Measurements from ENCODE around the gene SESN1. TPM values are rescaled to one million over a fixed set of nuclear protein-coding genes. Genes with fewer than 3 reads are reported as not detected.
A peak's percentile ranks its signal among the peaks of the same experiment; 100 is the strongest.

SESN1 gene
- polyA plus RNA-seq, 3 donors: 1.8 to 21.0 (median 3.1) TPM

DNA sequence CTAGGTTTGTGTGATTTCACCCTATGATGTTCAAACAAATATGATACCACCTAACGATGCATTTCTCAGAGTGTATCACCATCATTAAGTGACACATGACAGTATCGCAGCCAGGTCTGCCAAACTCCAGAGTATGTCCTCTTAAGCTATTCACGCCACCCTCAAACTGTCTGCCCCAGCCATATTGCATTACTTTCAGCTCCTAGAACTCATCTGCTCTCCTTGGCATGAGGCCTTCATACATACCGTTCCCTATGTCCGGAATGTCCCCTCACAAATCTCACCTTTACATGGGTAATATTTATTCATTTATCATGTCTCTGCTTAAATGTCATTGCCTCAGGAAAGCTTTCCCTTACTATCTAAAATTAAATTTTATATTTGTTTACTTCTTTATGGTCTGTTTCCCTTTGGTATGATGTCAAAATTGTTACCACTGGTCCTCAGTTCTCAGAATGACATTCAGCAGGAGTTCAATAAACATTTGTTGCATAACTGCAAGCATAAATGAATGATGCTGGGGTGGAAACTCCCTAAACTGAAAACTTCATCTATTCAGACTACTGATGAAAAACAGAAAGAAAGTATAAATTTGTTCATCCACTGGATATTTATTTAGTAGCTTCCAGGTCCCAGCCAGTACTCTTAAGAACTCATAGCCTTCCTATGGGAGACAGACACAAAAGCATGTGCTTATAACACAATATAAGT lies 3.2 kb downstream of the SESN1 start:
- Histone ChIP-seq H3K27ac (ENCODE audit: low read depth in 1 of 2, low read length in 2 of 2) (no peak overlapping the region), H3K27me3 (ENCODE audit: control insufficient read depth in 2 of 2, insufficient read depth in 2 of 2, low read length in 2 of 2) (no peaks in the 10 kb centered on the region), H4K20me1 (ENCODE audit: insufficient read depth, low read length) (peaks cover 41% of the 10 kb centered on the region), H3K4me3 (replicated peaks in 1 of 3; ENCODE audit: low read depth in 2 of 3, low read length in 3 of 3) (peak overlapping the region in 1 of 3 experiments; percentile 86), H3K79me2 (ENCODE audit: insufficient read depth, low read length) (peaks cover 58% of the 10 kb centered on the region), H3K9ac (ENCODE audit: insufficient read depth, low read length, poor library complexity, severe bottlenecking) (no peak overlapping the region), H2AFZ (ENCODE audit: insufficient read depth, low read depth, low read length, poor library complexity, severe bottlenecking) (no peak overlapping the region), H3K4me2 (replicated peaks; ENCODE audit: extremely low read depth, low read length, poor library complexity, severe bottlenecking) (peak overlapping the region; percentile 93), H3K36me3 (replicated peaks in 1 of 2; ENCODE audit: control insufficient read depth in 1 of 2, insufficient read depth in 2 of 2, low read length in 2 of 2) (peaks cover 0 to 10% of the 10 kb centered on the region in 2 donors), H3K9me3 (replicated peaks in 1 of 2; ENCODE audit: control insufficient read depth in 1 of 2, insufficient read depth in 1 of 2, low read length in 2 of 2) (no peaks in the 10 kb centered on the region), H3K4me1 (ENCODE audit: control insufficient read depth in 1 of 2, insufficient read depth in 2 of 2, low read length in 2 of 2) (peaks cover 31 to 54% of the 10 kb centered on the region in 2 donors)
- WGBS (ENCODE audit: insufficient coverage): 100% methylated on average over 3 of the region's 5 CpGs
- peak in 2 of 3 donors; percentile 11 to 41 for DNase-seq
- no peaks in the 10 kb centered on the region for H3K9me3 Mint-ChIP-seq
- TF ChIP-seq, protein P1, sequence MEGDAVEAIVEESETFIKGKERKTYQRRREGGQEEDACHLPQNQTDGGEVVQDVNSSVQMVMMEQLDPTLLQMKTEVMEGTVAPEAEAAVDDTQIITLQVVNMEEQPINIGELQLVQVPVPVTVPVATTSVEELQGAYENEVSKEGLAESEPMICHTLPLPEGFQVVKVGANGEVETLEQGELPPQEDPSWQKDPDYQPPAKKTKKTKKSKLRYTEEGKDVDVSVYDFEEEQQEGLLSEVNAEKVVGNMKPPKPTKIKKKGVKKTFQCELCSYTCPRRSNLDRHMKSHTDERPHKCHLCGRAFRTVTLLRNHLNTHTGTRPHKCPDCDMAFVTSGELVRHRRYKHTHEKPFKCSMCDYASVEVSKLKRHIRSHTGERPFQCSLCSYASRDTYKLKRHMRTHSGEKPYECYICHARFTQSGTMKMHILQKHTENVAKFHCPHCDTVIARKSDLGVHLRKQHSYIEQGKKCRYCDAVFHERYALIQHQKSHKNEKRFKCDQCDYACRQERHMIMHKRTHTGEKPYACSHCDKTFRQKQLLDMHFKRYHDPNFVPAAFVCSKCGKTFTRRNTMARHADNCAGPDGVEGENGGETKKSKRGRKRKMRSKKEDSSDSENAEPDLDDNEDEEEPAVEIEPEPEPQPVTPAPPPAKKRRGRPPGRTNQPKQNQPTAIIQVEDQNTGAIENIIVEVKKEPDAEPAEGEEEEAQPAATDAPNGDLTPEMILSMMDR (IDR thresholded peaks at IDR 0.05): no peak
- H3K36me3 Mint-ChIP-seq: peaks cover 5 to 19% of the 10 kb centered on the region in 2 donors
- H3K4me1 Mint-ChIP-seq: peaks cover 56% of the 10 kb centered on the region
- H3K4me3 Mint-ChIP-seq: peak overlapping the region in 1 of 2 donors; percentile 74
- H3K27ac Mint-ChIP-seq: peak overlapping the region in 2 of 7 donors; percentile 45 to 89
- H3K27me3 Mint-ChIP-seq (ENCODE audit: low read depth in 3 of 3): no peaks in the 10 kb centered on the region
- intact Hi-C loops (cut with micrococcal nuclease): loop anchor here (5.0 to 10.0 kb wide), 5 partner anchors 293 to 1127 kb away; partner anchors contain the start of genes AK9 (in 1 of the 2), CD164 (in 1 of the 2), FIG4 (in 1 of the 2) and MICAL1 (in 1 of the 2)

DNA sequence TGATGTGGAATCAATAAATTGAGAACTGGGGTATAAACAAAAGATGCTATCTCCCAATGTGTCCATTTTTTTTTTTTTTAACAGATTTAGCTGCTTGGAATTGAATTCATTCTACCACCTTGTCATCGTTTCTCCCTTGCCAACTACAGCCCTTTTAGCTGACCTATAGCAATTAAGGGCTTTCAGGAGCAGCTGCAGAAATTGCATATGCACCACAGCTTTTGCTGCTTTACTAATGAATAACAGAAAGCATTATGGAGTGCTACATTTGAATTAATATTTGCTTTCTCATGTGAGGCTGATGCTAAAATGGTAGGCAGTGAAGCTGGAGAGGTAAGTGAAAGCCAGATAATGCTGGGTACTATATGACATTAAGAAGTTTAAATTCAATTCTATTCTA lies 5.7 kb downstream of the SESN1 start:
- H3K9ac ChIP-seq (ENCODE audit: insufficient read depth, low read length, poor library complexity, severe bottlenecking): no peak overlapping the region
- peaks cover 0 to 27% of the 10 kb centered on the region in 2 donors for H3K36me3 ChIP-seq (replicated peaks in 1 of 2; ENCODE audit: control insufficient read depth in 1 of 2, insufficient read depth in 2 of 2, low read length in 2 of 2)
- no peak for DNase-seq
- no peak overlapping the region for H3K27ac Mint-ChIP-seq
- peaks cover 39% of the 10 kb centered on the region for H4K20me1 ChIP-seq (ENCODE audit: insufficient read depth, low read length)
- peaks cover 51% of the 10 kb centered on the region for H3K4me1 Mint-ChIP-seq
- H3K9me3 Mint-ChIP-seq: no peaks in the 10 kb centered on the region
- WGBS (ENCODE audit: insufficient coverage): no CpG with 5 or more reads among the region's 1 CpG
- peaks cover 56% of the 10 kb centered on the region for H3K79me2 ChIP-seq (ENCODE audit: insufficient read depth, low read length)
- no peaks in the 10 kb centered on the region for H3K9me3 ChIP-seq (replicated peaks in 1 of 2; ENCODE audit: control insufficient read depth in 1 of 2, insufficient read depth in 1 of 2, low read length in 2 of 2)
- no peak overlapping the region for H3K4me3 Mint-ChIP-seq
- no peak overlapping the region for H3K27ac ChIP-seq (ENCODE audit: low read depth in 1 of 2, low read length in 2 of 2)
- peaks cover 24 to 44% of the 10 kb centered on the region in 2 donors for H3K4me1 ChIP-seq (ENCODE audit: control insufficient read depth in 1 of 2, insufficient read depth in 2 of 2, low read length in 2 of 2)
- intact Hi-C loops (cut with micrococcal nuclease): no loop called here
- H3K4me3 ChIP-seq (replicated peaks in 1 of 3; ENCODE audit: low read depth in 2 of 3, low read length in 3 of 3): no peak overlapping the region
- no peaks in the 10 kb centered on the region for H3K27me3 ChIP-seq (ENCODE audit: control insufficient read depth in 2 of 2, insufficient read depth in 2 of 2, low read length in 2 of 2)
- H3K36me3 Mint-ChIP-seq: peaks cover 7 to 27% of the 10 kb centered on the region in 2 donors
- no peak overlapping the region for H2AFZ ChIP-seq (ENCODE audit: insufficient read depth, low read depth, low read length, poor library complexity, severe bottlenecking)
- TF ChIP-seq, protein P1 (IDR thresholded peaks at IDR 0.05): no peak
- H3K27me3 Mint-ChIP-seq (ENCODE audit: low read depth in 3 of 3): no peaks in the 10 kb centered on the region
- no peak overlapping the region for H3K4me2 ChIP-seq (replicated peaks; ENCODE audit: extremely low read depth, low read length, poor library complexity, severe bottlenecking)
